Measurements from ENCODE around the gene FITM2.
"Not testable (repeated sequence)": the region's sequence is repeated elsewhere in the genome, so short reads cannot be mapped to it uniquely, and the experiment has no call there.

The FITM2 gene

GRCh38 chr20:44331201-44331600 is 20.2 kb upstream of the FITM2 start:
- no peak for DNase-seq

GRCh38 chr20:44328428-44328827 is 17.4 kb upstream of the FITM2 start:
- DNase-seq = no peak

- DNase-seq = not testable (repeated sequence)
Measured at GRCh38 chr20:44327748-44328147, 16.7 kb upstream of the FITM2 start.

- DNase-seq = peak; percentile 21 to 48
Measured at GRCh38 chr20:44326391-44327159, 15.6 kb upstream of the FITM2 start.

- no peak for DNase-seq
Measured at GRCh38 chr20:44324343-44324742, 13.3 kb upstream of the FITM2 start.

GRCh38 chr20:44319839-44320422 is 8.9 kb upstream of the FITM2 start:
- no peak for DNase-seq

- no peak for DNase-seq
Measured at GRCh38 chr20:44314870-44315269, 3.9 kb upstream of the FITM2 start.

- DNase-seq = no peak
Measured at GRCh38 chr20:44309763-44310663, 989 bp downstream of the FITM2 start.

GRCh38 chr20:44306927-44307326 is 4.1 kb downstream of the FITM2 start:
- DNase-seq = no peak

GRCh38 chr20:44304383-44304782 is 6.6 kb downstream of the FITM2 start:
- no peak for DNase-seq

- no peak for DNase-seq
Measured at GRCh38 chr20:44302736-44303135, 8.3 kb downstream of the FITM2 start.

- DNase-seq = no peak
Measured at GRCh38 chr20:44302026-44302669, 8.9 kb downstream of the FITM2 start.

GRCh38 chr20:44301285-44301684 is 9.7 kb downstream of the FITM2 start:
- no peak for DNase-seq

GRCh38 chr20:44299011-44299535 is 11.9 kb downstream of the FITM2 start:
- DNase-seq = not testable (repeated sequence)

GRCh38 chr20:44297721-44298120 is 13.3 kb downstream of the FITM2 start:
- no peak for DNase-seq

GRCh38 chr20:44296011-44296410 is 15.0 kb downstream of the FITM2 start:
- DNase-seq = no peak

- DNase-seq = no peak
Measured at GRCh38 chr20:44291754-44292153, 19.2 kb downstream of the FITM2 start.

- no peak for DNase-seq
Measured at GRCh38 chr20:44288252-44288651, 22.8 kb downstream of the FITM2 start.

GRCh38 chr20:44287272-44288097 is 23.5 kb downstream of the FITM2 start:
- DNase-seq = no peak

- no peak for DNase-seq
Measured at GRCh38 chr20:44284032-44284431, 27.0 kb downstream of the FITM2 start.

GRCh38 chr20:44282192-44282591 is 28.8 kb downstream of the FITM2 start:
- no peak for DNase-seq

- DNase-seq = no peak
Measured at GRCh38 chr20:44280387-44280786, 30.6 kb downstream of the FITM2 start.
